ENCODE results near the gene MISP. TPM values are rescaled to one million over a fixed set of nuclear protein-coding genes. Genes with fewer than 3 reads are reported as not detected.

The MISP gene
- total and polyA plus RNA-seq, 2 of the 13 experiments (the other 11 are each of a cell fraction or from before 2014, with no cell fraction given) = 0.67 to 1.3 TPM

GRCh38 chr19:798415-799075 lies 47.6 kb downstream of the MISP start:
- Histone ChIP-seq H2AFZ (ENCODE audit: low read length) (no peak overlapping the region), H3K4me3 (replicated peaks in 1 of 3; ENCODE audit: insufficient read depth in 1 of 3, low read depth in 2 of 3, low read length in 3 of 3) (peak overlapping the region; percentile 85 to 96 (median 96)), H3K9me3 (ENCODE audit: low read length) (no peaks in the 10 kb centered on the region), H3K79me2 (ENCODE audit: insufficient read depth, low read length) (peaks cover 56% of the 10 kb centered on the region), H3K27me3 (ENCODE audit: control insufficient read depth in 1 of 2, insufficient read depth in 2 of 2, low read length in 2 of 2) (no peaks in the 10 kb centered on the region; a peak in 1 of 5 replicates), H3K9ac (ENCODE audit: insufficient read depth, low read depth, low read length) (peak overlapping the region; percentile 99), H3K4me2 (ENCODE audit: low read depth, low read length) (peak overlapping the region; percentile 89), H3K36me3 (replicated peaks in 1 of 2; ENCODE audit: control insufficient read depth in 1 of 2, insufficient read depth in 2 of 2, low read length in 2 of 2) (peaks cover 19 to 35% of the 10 kb centered on the region in 2 experiments; a peak in 4 of 5 replicates), H3K4me1 (ENCODE audit: insufficient read depth, low read length) (peaks cover 63% of the 10 kb centered on the region), H4K20me1 (ENCODE audit: insufficient read depth, low read length) (peaks cover 54% of the 10 kb centered on the region), H3K27ac (ENCODE audit: extremely low read length, insufficient read depth, low read length) (peak overlapping the region; percentile 97)
- FAIRE-seq (no peak), DNase-seq (ENCODE audit: low spot score) (peak; percentile 43), ATAC-seq (peak; percentile 41)
- WGBS (ENCODE audit: low lambda C conversion rate) = 2% methylated on average over 11 of the region's 44 CpGs
- no TSS peak for BruUV-seq (replicated peaks)
- intact Hi-C loops (cut with micrococcal nuclease; ENCODE audit: unreplicated experiment) = loop anchor here (2.0 kb wide), 1 partner anchor 28 kb away; no protein-coding TSS in a partner anchor
- ChIA-PET POLR2A (interaction anchor here (0.8 to 2.6 kb wide), 10 partner anchors 9 to 60 kb away, joined by 3 to 16 read pairs (median 4); no protein-coding TSS in a partner anchor), CTCF (ENCODE audit: low intra/inter-chr PET ratio, low total read pairs) (no interaction called here)
- in situ Hi-C loops (cut with HindIII; ENCODE audit: extremely low pct_ligation_motif_present, low pct_unique_long_range_greater_than_20kb) = no loop called here
- 0 out of 2 replicates have a peak, but pooled peaks have one; percentile 15 for TF ChIP-seq NFAT5 (CRISPR knock-in tag; IDR thresholded peaks at IDR 0.05)
- TF ChIP-seq ZNF589 (CRISPR knock-in tag; conservative IDR thresholded peaks at IDR 0.05) = no peak
- 0 out of 2 replicates have a peak, but pooled peaks have one; percentile 11 for TF ChIP-seq ZBTB44 (CRISPR knock-in tag; IDR thresholded peaks at IDR 0.05)
- 0 out of 2 replicates have a peak, but pooled peaks have one; percentile 36 for TF ChIP-seq HOXA5 (CRISPR knock-in tag; IDR thresholded peaks at IDR 0.05)
- TF ChIP-seq ZNF777 (CRISPR knock-in tag; IDR thresholded peaks at IDR 0.05) = 0 out of 2 replicates have a peak, but pooled peaks have one; percentile 3
- TF ChIP-seq MED13 (CRISPR knock-in tag; IDR thresholded peaks at IDR 0.05) = 0 out of 2 replicates have a peak, but pooled peaks have one; percentile 35
- TF ChIP-seq ZNF232 (CRISPR knock-in tag; IDR thresholded peaks at IDR 0.05; ENCODE audit: borderline replicate concordance) = peak; percentile 62; the same call in 1 of the 2 replicates
- TF ChIP-seq, protein P1, sequence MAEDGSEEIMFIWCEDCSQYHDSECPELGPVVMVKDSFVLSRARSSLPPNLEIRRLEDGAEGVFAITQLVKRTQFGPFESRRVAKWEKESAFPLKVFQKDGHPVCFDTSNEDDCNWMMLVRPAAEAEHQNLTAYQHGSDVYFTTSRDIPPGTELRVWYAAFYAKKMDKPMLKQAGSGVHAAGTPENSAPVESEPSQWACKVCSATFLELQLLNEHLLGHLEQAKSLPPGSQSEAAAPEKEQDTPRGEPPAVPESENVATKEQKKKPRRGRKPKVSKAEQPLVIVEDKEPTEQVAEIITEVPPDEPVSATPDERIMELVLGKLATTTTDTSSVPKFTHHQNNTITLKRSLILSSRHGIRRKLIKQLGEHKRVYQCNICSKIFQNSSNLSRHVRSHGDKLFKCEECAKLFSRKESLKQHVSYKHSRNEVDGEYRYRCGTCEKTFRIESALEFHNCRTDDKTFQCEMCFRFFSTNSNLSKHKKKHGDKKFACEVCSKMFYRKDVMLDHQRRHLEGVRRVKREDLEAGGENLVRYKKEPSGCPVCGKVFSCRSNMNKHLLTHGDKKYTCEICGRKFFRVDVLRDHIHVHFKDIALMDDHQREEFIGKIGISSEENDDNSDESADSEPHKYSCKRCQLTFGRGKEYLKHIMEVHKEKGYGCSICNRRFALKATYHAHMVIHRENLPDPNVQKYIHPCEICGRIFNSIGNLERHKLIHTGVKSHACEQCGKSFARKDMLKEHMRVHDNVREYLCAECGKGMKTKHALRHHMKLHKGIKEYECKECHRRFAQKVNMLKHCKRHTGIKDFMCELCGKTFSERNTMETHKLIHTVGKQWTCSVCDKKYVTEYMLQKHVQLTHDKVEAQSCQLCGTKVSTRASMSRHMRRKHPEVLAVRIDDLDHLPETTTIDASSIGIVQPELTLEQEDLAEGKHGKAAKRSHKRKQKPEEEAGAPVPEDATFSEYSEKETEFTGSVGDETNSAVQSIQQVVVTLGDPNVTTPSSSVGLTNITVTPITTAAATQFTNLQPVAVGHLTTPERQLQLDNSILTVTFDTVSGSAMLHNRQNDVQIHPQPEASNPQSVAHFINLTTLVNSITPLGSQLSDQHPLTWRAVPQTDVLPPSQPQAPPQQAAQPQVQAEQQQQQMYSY (CRISPR knock-in tag; IDR thresholded peaks at IDR 0.05) = 0 out of 2 replicates have a peak, but pooled peaks have one; percentile 19
- peak; percentile 21; the same call in 1 of the 2 replicates for TF ChIP-seq AKAP8 (CRISPR knock-in tag; IDR thresholded peaks at IDR 0.05)
- TF ChIP-seq AGO1 (IDR thresholded peaks at IDR 0.05; ENCODE audit: low read depth, low read length, poor library complexity, severe bottlenecking) = peak; percentile 73
- 0 out of 2 replicates have a peak, but pooled peaks have one; percentile 11 for TF ChIP-seq NR1H2 (CRISPR knock-in tag; IDR thresholded peaks at IDR 0.05; ENCODE audit: borderline replicate concordance, low read depth)
- TF ChIP-seq TP53 (CRISPR knock-in tag; conservative IDR thresholded peaks at IDR 0.05) = 0 out of 2 replicates have a peak, but pooled peaks have one; percentile 43

Measured in HepG2 (cell line).